Liver (tissue), 9 donors: ENCODE results near the gene DNAJA2. TPM values are rescaled to one million over a fixed set of nuclear protein-coding genes. Genes with fewer than 3 reads are reported as not detected.

Source experiments
- DNase-seq: peaks from one replicate; pipeline ENCODE4 v3.0.0-alpha.2; 2017; ENCODE audit warnings: low spot score
- H3K27ac ChIP-seq, 2 donors: one replicate each; pipeline ENCODE4 v1.7.0; 2013; ENCODE audit warnings: inconsistent platforms in 2 of 2, low read length in 2 of 2, control low read depth in 1 of 2, low read depth in 1 of 2, mild to moderate bottlenecking in 1 of 2
- H3K27me3 ChIP-seq, 4 donors: one replicate each; pipeline versions ENCODE4 v1.6.1 to v1.7.0; 2013; ENCODE audit warnings: low read length in 3 of 4, inconsistent platforms in 1 of 4, mild to moderate bottlenecking in 1 of 4, moderate library complexity in 1 of 4; ENCODE audit not compliant: control insufficient read depth in 4 of 4, insufficient read depth in 4 of 4
- H3K36me3 ChIP-seq, 4 donors: one replicate each; pipeline versions ENCODE4 v1.6.1 to v1.7.0; 2013; ENCODE audit warnings: low read length in 3 of 4, mild to moderate bottlenecking in 3 of 4, low read depth in 1 of 4, moderate library complexity in 1 of 4; ENCODE audit not compliant: control insufficient read depth in 4 of 4, insufficient read depth in 3 of 4
- H3K4me1 ChIP-seq, 4 donors: one replicate each; pipeline versions ENCODE4 v1.6.1 to v1.7.0; 2013; ENCODE audit warnings: low read length in 3 of 4, mild to moderate bottlenecking in 3 of 4, moderate library complexity in 1 of 4; ENCODE audit not compliant: control insufficient read depth in 4 of 4, insufficient read depth in 4 of 4
- H3K4me3 ChIP-seq, 3 donors: one replicate each; pipeline versions ENCODE4 v1.6.1 to v1.7.0; 2013; ENCODE audit warnings: low read length in 3 of 3, control low read depth in 1 of 3, low read depth in 1 of 3, mild to moderate bottlenecking in 1 of 3
- H3K9ac ChIP-seq, 2 donors: one replicate each; pipeline ENCODE4 v1.7.0; 2013; ENCODE audit warnings: low read length in 2 of 2, mild to moderate bottlenecking in 2 of 2, moderate library complexity in 2 of 2, control low read depth in 1 of 2, low read depth in 1 of 2
- H3K9me3 ChIP-seq, 4 donors: one replicate each; pipeline versions ENCODE4 v1.6.1 to v1.7.0; 2013; ENCODE audit warnings: low read length in 3 of 4; ENCODE audit not compliant: control insufficient read depth in 4 of 4
- EGR1 ChIP-seq, 2 donors: IDR thresholded peaks; 2 replicates each; pipeline ENCODE4 v1.6.1; 2016 to 2018; ENCODE audit warnings: antibody characterized with exemption in 2 of 2, low read depth in 2 of 2
- FOXA1 ChIP-seq: IDR thresholded peaks from 2 replicates; pipeline ENCODE4 v1.6.1; 2016; ENCODE audit warnings: antibody characterized with exemption
- FOXA2 ChIP-seq: IDR thresholded peaks from 2 replicates; pipeline ENCODE4 v1.6.1; 2016; ENCODE audit warnings: antibody characterized with exemption
- GABPA ChIP-seq, 2 donors: IDR thresholded peaks in 1 of 2; conservative IDR thresholded peaks in 1 of 2; 2 replicates each; pipeline ENCODE4 v1.6.1; 2016; ENCODE audit warnings: antibody characterized with exemption in 2 of 2, mild to moderate bottlenecking in 1 of 2, moderate library complexity in 1 of 2
- HNF4A ChIP-seq, 2 donors: conservative IDR thresholded peaks; 2 replicates each; pipeline ENCODE4 v1.6.1; 2016; ENCODE audit warnings: antibody characterized with exemption in 2 of 2, mild to moderate bottlenecking in 2 of 2
- HNF4G ChIP-seq: IDR thresholded peaks from 2 replicates; pipeline ENCODE4 v1.6.1; 2016; ENCODE audit warnings: antibody characterized with exemption
- JUND ChIP-seq, 2 donors: IDR thresholded peaks; 2 replicates each; pipeline ENCODE4 v1.6.1; 2016; ENCODE audit warnings: antibody characterized with exemption in 2 of 2
- NR2F2 ChIP-seq: IDR thresholded peaks from 2 replicates; pipeline ENCODE4 v1.6.1; 2016; ENCODE audit warnings: antibody characterized with exemption
- RAD21 ChIP-seq, 2 donors: IDR thresholded peaks; 2 replicates each; pipeline ENCODE4 v1.6.1; 2016; ENCODE audit warnings: antibody characterized with exemption in 2 of 2, mild to moderate bottlenecking in 2 of 2
- RXRA ChIP-seq, 2 donors: IDR thresholded peaks; 2 replicates each; pipeline ENCODE4 v1.6.1; 2017 to 2018; ENCODE audit warnings: antibody characterized with exemption in 2 of 2, mild to moderate bottlenecking in 1 of 2
- TAF1 ChIP-seq: conservative IDR thresholded peaks from 2 replicates; pipeline ENCODE4 v1.6.1; 2016; ENCODE audit warnings: antibody characterized with exemption, mild to moderate bottlenecking
- YY1 ChIP-seq: IDR thresholded peaks from 2 replicates; pipeline ENCODE4 v1.6.1; 2016; ENCODE audit warnings: antibody characterized with exemption, mild to moderate bottlenecking
- WGBS: extraction: QIAGEN DNeasy Blood & Tissue Kit; methylation state at CpG from one replicate; pipeline ENCODE4 v1.1.7; 2013; 5-methylcytosine and 5-hydroxymethylcytosine counted together
- polyA plus RNA-seq, 2 donors: library from polyadenylated mRNA; stranded (reverse) in 1 of 2; unstranded in 1 of 2; fragments of 200-250 nt in 1 of 2; fragments of >200 nt in 1 of 2; fragmentation: Nextera tagmentation in 1 of 2; extraction: Ambion mirVana in 1 of 2; gene quantifications; one replicate each; pipeline versions ENCODE4 v1.2.1 to v1.2.3, GENCODE V29; 2013 to 2015
- total RNA-seq, 2 donors: library from RNA; depleted of rRNA; stranded (reverse); fragments of >200 nt; gene quantifications; one replicate each; pipeline ENCODE4 v1.2.3, GENCODE V29; 2014
- TF ChIP-seq, protein P1 (sequence below): fragments of 150-350 bp; IDR thresholded peaks from 2 replicates; pipeline ENCODE4 v1.5.1; 2017; ENCODE audit warnings: improper control_type of control experiment, low read depth, low read length; ENCODE audit not compliant: missing input control
- TF ChIP-seq, protein P2 (sequence below): IDR thresholded peaks from 2 replicates; pipeline ENCODE4 v1.6.1; 2016; ENCODE audit warnings: antibody characterized with exemption
- TF ChIP-seq, protein P3 (sequence below): IDR thresholded peaks from 2 replicates; pipeline ENCODE4 v1.6.1; 2016; ENCODE audit warnings: antibody characterized with exemption
- TF ChIP-seq, protein P4 (sequence below): IDR thresholded peaks from 2 replicates; pipeline ENCODE4 v1.6.1; 2016; ENCODE audit warnings: antibody characterized with exemption
- donor health status: healthy.
- donor health status: healthy.
- donor health status: healthy.
- donor health status: healthy.
- donor health status: healthy.

Gene DNAJA2
- total and polyA plus RNA-seq, 4 donors = 22.7 to 32.8 (median 25.5) TPM

DNA sequence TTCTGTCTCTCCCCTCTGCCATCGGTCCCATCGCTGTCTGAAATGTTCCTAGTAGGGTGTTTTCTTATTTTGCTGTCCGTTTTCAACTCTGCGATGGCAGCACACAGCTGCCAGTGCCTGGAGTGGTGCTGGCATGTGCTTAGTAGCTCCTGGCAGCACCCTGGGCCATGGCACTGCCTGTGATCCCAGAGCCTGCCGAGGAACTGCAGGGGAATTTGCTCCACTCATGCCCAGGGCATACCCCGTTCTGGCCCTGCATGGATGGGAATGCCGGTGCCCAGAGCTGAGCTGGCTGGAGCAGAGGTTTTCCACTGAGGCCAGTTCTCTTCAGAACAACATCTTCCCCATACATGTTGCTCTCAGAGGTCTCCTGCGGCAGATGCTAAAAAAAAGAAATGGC, 46.2 kb downstream of the DNAJA2 start (continued):
- TF ChIP-seq, protein P1, sequence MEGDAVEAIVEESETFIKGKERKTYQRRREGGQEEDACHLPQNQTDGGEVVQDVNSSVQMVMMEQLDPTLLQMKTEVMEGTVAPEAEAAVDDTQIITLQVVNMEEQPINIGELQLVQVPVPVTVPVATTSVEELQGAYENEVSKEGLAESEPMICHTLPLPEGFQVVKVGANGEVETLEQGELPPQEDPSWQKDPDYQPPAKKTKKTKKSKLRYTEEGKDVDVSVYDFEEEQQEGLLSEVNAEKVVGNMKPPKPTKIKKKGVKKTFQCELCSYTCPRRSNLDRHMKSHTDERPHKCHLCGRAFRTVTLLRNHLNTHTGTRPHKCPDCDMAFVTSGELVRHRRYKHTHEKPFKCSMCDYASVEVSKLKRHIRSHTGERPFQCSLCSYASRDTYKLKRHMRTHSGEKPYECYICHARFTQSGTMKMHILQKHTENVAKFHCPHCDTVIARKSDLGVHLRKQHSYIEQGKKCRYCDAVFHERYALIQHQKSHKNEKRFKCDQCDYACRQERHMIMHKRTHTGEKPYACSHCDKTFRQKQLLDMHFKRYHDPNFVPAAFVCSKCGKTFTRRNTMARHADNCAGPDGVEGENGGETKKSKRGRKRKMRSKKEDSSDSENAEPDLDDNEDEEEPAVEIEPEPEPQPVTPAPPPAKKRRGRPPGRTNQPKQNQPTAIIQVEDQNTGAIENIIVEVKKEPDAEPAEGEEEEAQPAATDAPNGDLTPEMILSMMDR = no peak
- TF ChIP-seq HNF4G (no peak), FOXA2 (no peak), RXRA (IDR thresholded peaks at IDR 0.05) (no peak), TAF1 (no peak)

DNA sequence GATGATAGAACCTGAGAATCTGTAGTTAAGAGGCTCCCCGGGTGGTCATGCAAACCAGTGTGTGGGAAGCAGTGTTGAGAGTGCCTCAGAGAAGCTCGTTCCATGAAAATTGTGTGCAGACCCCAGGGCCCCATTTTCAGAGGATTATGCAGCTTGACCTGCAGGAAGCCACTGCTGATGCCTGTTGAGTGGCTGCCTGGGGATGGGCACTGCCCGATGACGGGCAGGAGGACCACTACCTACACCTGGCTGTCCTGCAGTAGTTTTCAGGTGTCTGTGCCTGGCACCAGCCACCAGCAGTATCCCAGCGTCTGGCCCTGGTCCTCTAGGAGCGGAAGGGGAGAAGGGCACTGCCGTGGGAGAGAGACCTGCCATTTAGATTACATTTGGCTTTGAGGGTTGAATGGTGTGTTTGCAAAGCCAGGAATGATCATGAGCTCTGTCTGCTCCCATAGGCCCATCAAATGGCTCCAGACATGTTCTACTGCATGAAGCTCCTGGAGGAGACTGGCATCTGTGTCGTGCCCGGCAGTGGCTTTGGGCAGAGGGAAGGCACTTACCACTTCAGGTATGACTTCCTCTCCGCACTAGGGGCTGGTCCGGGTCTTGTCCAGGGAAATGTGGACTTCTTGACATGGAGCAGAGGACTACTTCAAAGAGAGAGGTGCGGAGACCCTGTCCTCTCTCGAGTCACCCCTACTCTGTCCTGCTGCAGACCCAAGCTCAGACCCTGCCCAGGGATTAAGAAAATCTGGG, 46.8 kb downstream of the DNAJA2 start:
- Histone ChIP-seq H3K9me3 (no peaks in the 10 kb centered on the region), H3K9ac (no peak overlapping the region), H3K36me3 (peaks cover 45 to 70% (median 55%) of the 10 kb centered on the region in 4 donors), H3K27ac (no peak overlapping the region), H3K4me1 (no peaks in the 10 kb centered on the region), H3K27me3 (no peaks in the 10 kb centered on the region), H3K4me3 (no peak overlapping the region)
- TF ChIP-seq YY1 (no peak), HNF4A (conservative IDR thresholded peaks at IDR 0.05) (no peak), FOXA1 (no peak)
- TF ChIP-seq, protein P2, sequence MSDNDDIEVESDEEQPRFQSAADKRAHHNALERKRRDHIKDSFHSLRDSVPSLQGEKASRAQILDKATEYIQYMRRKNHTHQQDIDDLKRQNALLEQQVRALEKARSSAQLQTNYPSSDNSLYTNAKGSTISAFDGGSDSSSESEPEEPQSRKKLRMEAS = no peak
- TF ChIP-seq, protein P3, sequence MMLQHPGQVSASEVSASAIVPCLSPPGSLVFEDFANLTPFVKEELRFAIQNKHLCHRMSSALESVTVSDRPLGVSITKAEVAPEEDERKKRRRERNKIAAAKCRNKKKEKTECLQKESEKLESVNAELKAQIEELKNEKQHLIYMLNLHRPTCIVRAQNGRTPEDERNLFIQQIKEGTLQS = no peak
- TF ChIP-seq, protein P1 = no peak
- WGBS = 96% methylated on average over 13 of the region's 13 CpGs
- DNase-seq = no peak

DNA sequence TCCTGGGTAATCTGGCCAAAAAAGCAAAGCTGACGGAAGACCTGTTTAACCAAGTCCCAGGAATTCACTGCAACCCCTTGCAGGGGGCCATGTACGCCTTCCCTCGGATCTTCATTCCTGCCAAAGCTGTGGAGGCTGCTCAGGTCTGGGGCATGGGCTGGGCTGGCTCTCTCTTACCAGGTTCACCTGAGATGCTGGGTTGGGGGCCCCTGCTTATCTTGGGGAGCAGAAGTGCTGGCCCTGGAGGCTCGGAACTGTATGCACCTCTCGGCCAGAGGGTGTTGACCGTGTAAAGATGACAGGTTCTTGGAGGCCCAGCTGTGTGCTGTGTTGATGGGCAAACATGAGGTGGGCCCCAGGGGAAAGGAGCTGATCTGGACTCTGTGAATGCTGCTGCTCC, 49.1 kb downstream of the DNAJA2 start:
- Histone ChIP-seq H3K9ac (no peak overlapping the region), H3K27me3 (no peaks in the 10 kb centered on the region), H3K4me1 (peaks cover 5 to 16% (median 10%) of the 10 kb centered on the region in 4 donors), H3K36me3 (peaks cover 35 to 66% (median 51%) of the 10 kb centered on the region in 4 donors), H3K4me3 (no peak overlapping the region), H3K9me3 (no peaks in the 10 kb centered on the region), H3K27ac (no peak overlapping the region)
- WGBS = 86% methylated on average over 6 of the region's 6 CpGs
- no peak for DNase-seq
- no peak for TF ChIP-seq GABPA (IDR thresholded peaks at IDR 0.05 in 1 of 2, conservative IDR thresholded peaks at IDR 0.05 in 1 of 2)
- TF ChIP-seq, protein P2 = no peak
- TF ChIP-seq, protein P1 = no peak
- no peak for TF ChIP-seq NR2F2
- no peak for TF ChIP-seq YY1
- TF ChIP-seq FOXA2 = no peak
- TF ChIP-seq TAF1 = no peak
- TF ChIP-seq, protein P4, sequence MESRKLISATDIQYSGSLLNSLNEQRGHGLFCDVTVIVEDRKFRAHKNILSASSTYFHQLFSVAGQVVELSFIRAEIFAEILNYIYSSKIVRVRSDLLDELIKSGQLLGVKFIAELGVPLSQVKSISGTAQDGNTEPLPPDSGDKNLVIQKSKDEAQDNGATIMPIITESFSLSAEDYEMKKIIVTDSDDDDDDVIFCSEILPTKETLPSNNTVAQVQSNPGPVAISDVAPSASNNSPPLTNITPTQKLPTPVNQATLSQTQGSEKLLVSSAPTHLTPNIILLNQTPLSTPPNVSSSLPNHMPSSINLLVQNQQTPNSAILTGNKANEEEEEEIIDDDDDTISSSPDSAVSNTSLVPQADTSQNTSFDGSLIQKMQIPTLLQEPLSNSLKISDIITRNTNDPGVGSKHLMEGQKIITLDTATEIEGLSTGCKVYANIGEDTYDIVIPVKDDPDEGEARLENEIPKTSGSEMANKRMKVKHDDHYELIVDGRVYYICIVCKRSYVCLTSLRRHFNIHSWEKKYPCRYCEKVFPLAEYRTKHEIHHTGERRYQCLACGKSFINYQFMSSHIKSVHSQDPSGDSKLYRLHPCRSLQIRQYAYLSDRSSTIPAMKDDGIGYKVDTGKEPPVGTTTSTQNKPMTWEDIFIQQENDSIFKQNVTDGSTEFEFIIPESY = no peak
- no peak for TF ChIP-seq HNF4A (conservative IDR thresholded peaks at IDR 0.05)
- TF ChIP-seq JUND (IDR thresholded peaks at IDR 0.05) = no peak
- TF ChIP-seq EGR1 (IDR thresholded peaks at IDR 0.05; ENCODE audit: low read depth in 2 of 2) = no peak
- TF ChIP-seq RAD21 (IDR thresholded peaks at IDR 0.05) = no peak
